Activated CD4-positive, alpha-beta T cell treated with anti-CD3 and anti-CD28 coated beads, Interleukin-10, Interleukin-2, amounts not matched to agents 100 ng/mL and 50 ng/mL, durations not matched to agents 16 hours and 8 hours (primary cell): ENCODE measurements around the gene SRSF7.
"Not testable (repeated sequence)": the region's sequence is repeated elsewhere in the genome, so short reads cannot be mapped to it uniquely, and the experiment has no call there.

Source experiments
- DNase-seq: peaks from one replicate; pipeline ENCODE4 v3.0.0-alpha.2; 2020

Gene SRSF7

GRCh38 chr2:38731090-38731489, 20.1 kb downstream of the SRSF7 start:
- no peak for DNase-seq

GRCh38 chr2:38728694-38729093, 22.5 kb downstream of the SRSF7 start:
- DNase-seq = no peak

- DNase-seq = no peak
Observed at GRCh38 chr2:38727661-38728060, 23.5 kb downstream of the SRSF7 start.

- DNase-seq = no peak
Observed at GRCh38 chr2:38723173-38723572, 28.0 kb downstream of the SRSF7 start.

GRCh38 chr2:38722271-38723061, 28.7 kb downstream of the SRSF7 start:
- peak; percentile 70 for DNase-seq

GRCh38 chr2:38720613-38721241, 30.4 kb downstream of the SRSF7 start:
- no peak for DNase-seq

GRCh38 chr2:38719706-38720105, 31.5 kb downstream of the SRSF7 start:
- no peak for DNase-seq

- DNase-seq = no peak
Observed at GRCh38 chr2:38718601-38719000, 32.6 kb downstream of the SRSF7 start.

GRCh38 chr2:38716185-38716584, 35.0 kb downstream of the SRSF7 start:
- no peak for DNase-seq

- not testable (repeated sequence) for DNase-seq
Observed at GRCh38 chr2:38714941-38715340, 36.2 kb downstream of the SRSF7 start.

GRCh38 chr2:38713338-38713737, 37.8 kb downstream of the SRSF7 start:
- DNase-seq = no peak

- no peak for DNase-seq
Observed at GRCh38 chr2:38712871-38713270, 38.3 kb downstream of the SRSF7 start.

- no peak for DNase-seq
Observed at GRCh38 chr2:38712413-38712812, 38.7 kb downstream of the SRSF7 start.

GRCh38 chr2:38711558-38711957, 39.6 kb downstream of the SRSF7 start:
- no peak for DNase-seq

GRCh38 chr2:38709567-38710194, 41.5 kb downstream of the SRSF7 start:
- peak; percentile 61 for DNase-seq

- no peak for DNase-seq
Observed at GRCh38 chr2:38708900-38709566, 42.1 kb downstream of the SRSF7 start.

GRCh38 chr2:38708491-38708890, 42.7 kb downstream of the SRSF7 start:
- not testable (repeated sequence) for DNase-seq

- no peak for DNase-seq
Observed at GRCh38 chr2:38706846-38707345, 44.3 kb downstream of the SRSF7 start.

GRCh38 chr2:38704664-38705063, 46.5 kb downstream of the SRSF7 start:
- DNase-seq = no peak

GRCh38 chr2:38703336-38703735, 47.8 kb downstream of the SRSF7 start:
- not testable (repeated sequence) for DNase-seq

GRCh38 chr2:38702413-38702812, 48.7 kb downstream of the SRSF7 start:
- DNase-seq = peak; percentile 26

- no peak for DNase-seq
Observed at GRCh38 chr2:38701542-38701941, 49.6 kb downstream of the SRSF7 start.

GRCh38 chr2:38700881-38701458, 50.2 kb downstream of the SRSF7 start:
- no peak for DNase-seq
